Measurements from ENCODE around the gene MGAT4C. TPM values are rescaled to one million over a fixed set of nuclear protein-coding genes. Genes with fewer than 3 reads are reported as not detected.

MGAT4C gene
- total RNA-seq, 1 donor from 2014 or later = not detected

DNA sequence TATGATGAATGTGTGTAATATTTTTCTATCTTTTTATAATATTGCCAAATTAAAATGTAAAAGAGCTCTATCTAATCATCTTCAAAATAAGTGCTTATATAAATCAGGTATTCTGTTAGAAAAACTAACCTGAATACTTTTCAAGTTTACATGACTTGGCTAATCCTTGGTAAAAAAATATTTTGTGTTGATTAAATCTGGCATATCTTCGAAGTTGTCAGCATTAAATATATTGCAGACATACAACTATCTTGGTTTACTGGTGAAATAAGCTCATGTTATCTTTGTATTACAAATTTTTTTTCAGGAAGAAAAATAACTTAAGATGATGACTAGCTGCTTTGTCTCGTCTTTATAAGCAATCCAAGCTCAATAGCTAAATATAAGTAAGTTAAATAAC lies 39.6 kb downstream of the MGAT4C start:
- Histone ChIP-seq H3K4me3 (no peak overlapping the region), H3K9ac (no peak overlapping the region), H3K9me3 (ENCODE audit: low read depth) (no peaks in the 10 kb centered on the region), H3K27ac (no peak overlapping the region), H3K36me3 (no peaks in the 10 kb centered on the region), H2AFZ (replicated peaks) (no peak overlapping the region), H3K27me3 (no peaks in the 10 kb centered on the region), H3K4me2 (no peak overlapping the region), H3K79me2 (ENCODE audit: low read depth) (no peaks in the 10 kb centered on the region), H4K20me1 (ENCODE audit: low read depth) (no peaks in the 10 kb centered on the region), H3K4me1 (no peaks in the 10 kb centered on the region), H3F3A (ENCODE audit: low read depth) (no peaks in the 10 kb centered on the region)
- no peak for DNase-seq (ENCODE audit: low spot score)
- H3K4me3 Mint-ChIP-seq = no peak overlapping the region
- no peaks in the 10 kb centered on the region for H3K27me3 Mint-ChIP-seq (ENCODE audit: insufficient read depth, low read depth)
- TF ChIP-seq EZH2phosphoT487 (IDR thresholded peaks at IDR 0.05) (no peak), EZH2 (IDR thresholded peaks at IDR 0.05) (no peak)
- TF ChIP-seq, protein P1, sequence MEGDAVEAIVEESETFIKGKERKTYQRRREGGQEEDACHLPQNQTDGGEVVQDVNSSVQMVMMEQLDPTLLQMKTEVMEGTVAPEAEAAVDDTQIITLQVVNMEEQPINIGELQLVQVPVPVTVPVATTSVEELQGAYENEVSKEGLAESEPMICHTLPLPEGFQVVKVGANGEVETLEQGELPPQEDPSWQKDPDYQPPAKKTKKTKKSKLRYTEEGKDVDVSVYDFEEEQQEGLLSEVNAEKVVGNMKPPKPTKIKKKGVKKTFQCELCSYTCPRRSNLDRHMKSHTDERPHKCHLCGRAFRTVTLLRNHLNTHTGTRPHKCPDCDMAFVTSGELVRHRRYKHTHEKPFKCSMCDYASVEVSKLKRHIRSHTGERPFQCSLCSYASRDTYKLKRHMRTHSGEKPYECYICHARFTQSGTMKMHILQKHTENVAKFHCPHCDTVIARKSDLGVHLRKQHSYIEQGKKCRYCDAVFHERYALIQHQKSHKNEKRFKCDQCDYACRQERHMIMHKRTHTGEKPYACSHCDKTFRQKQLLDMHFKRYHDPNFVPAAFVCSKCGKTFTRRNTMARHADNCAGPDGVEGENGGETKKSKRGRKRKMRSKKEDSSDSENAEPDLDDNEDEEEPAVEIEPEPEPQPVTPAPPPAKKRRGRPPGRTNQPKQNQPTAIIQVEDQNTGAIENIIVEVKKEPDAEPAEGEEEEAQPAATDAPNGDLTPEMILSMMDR (IDR thresholded peaks at IDR 0.05) = no peak
- H3K4me1 Mint-ChIP-seq = no peaks in the 10 kb centered on the region
- H3K27ac Mint-ChIP-seq = no peak overlapping the region
- no peaks in the 10 kb centered on the region for H3K9me3 Mint-ChIP-seq
- H3K36me3 Mint-ChIP-seq = no peaks in the 10 kb centered on the region

DNA sequence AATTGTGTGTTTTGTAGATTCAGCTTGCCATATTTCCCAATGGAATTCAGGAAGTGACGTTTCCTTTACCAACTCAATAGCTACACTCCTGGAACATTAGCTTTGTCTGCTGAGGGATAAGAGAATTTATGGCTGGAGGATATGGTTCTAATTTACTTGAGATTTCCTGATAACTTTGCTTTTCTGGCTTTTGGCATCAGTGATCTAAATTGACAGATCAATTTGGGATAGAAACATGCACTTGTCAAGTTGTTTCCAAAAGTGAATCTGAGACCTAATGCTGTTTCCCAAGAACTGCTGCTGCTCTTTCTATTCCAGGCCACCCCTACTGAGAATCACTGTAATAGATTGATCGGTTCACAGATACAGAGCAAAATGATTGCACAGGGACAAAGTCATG lies 43.2 kb downstream of the MGAT4C start:
- DNase-seq (ENCODE audit: low spot score) = no peak
- no peaks in the 10 kb centered on the region for H4K20me1 ChIP-seq (ENCODE audit: low read depth)
- H3K36me3 ChIP-seq = no peaks in the 10 kb centered on the region
- H2AFZ ChIP-seq (replicated peaks) = no peak overlapping the region
- Mint-ChIP-seq H3K9me3 (no peaks in the 10 kb centered on the region), H3K4me1 (no peaks in the 10 kb centered on the region), H3K27ac (no peak overlapping the region), H3K27me3 (ENCODE audit: insufficient read depth, low read depth) (no peaks in the 10 kb centered on the region), H3K36me3 (no peaks in the 10 kb centered on the region), H3K4me3 (no peak overlapping the region)
- no peaks in the 10 kb centered on the region for H3K27me3 ChIP-seq
- H3K9ac ChIP-seq = no peak overlapping the region
- no peaks in the 10 kb centered on the region for H3K4me1 ChIP-seq
- no peaks in the 10 kb centered on the region for H3K9me3 ChIP-seq (ENCODE audit: low read depth)
- H3K27ac ChIP-seq = no peak overlapping the region
- H3F3A ChIP-seq (ENCODE audit: low read depth) = no peaks in the 10 kb centered on the region
- no peaks in the 10 kb centered on the region for H3K79me2 ChIP-seq (ENCODE audit: low read depth)
- H3K4me2 ChIP-seq = no peak overlapping the region
- H3K4me3 ChIP-seq = no peak overlapping the region
- no peak for TF ChIP-seq EZH2 (IDR thresholded peaks at IDR 0.05)
- TF ChIP-seq, protein P1 (IDR thresholded peaks at IDR 0.05) = no peak
- TF ChIP-seq EZH2phosphoT487 (IDR thresholded peaks at IDR 0.05) = no peak

DNA sequence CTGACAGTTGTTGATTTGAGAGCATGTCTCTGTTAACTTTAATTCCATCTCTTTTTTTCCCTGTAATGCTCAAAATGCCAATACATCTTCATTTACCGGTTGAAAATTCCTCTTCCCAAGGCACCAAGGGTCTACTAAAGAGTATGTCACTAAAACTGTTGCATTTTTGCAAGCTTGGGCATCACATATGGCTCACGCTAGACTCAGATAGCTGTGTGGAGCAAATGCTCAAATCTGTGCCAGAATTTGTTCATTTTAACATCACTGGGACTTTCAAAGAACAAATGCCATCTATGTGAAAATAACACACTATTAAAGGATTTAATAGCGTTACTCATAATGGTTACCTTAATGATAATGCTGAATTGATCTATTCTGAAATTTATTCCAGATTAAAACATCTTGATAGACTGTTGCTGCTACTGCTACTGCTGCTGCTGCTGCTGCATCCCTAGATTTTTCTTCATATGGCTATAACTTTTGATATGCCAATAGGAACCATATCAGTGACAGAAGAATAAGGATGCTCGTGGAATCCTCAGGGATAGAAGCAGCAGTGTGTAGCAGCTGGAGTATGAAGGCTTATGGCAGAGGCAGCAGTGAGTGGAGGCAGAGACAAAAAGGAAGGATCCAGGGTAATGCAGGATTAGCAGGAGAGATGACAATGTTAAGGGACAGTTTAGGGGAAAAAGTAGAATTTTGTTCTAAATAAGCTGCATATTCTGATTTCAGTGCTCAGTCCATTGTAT lies 57.3 kb downstream of the MGAT4C start:
- Histone ChIP-seq H3K27me3 (no peaks in the 10 kb centered on the region), H3K27ac (no peak overlapping the region), H4K20me1 (ENCODE audit: low read depth) (no peaks in the 10 kb centered on the region), H3K9me3 (ENCODE audit: low read depth) (no peaks in the 10 kb centered on the region), H3K4me2 (no peak overlapping the region), H3F3A (ENCODE audit: low read depth) (no peaks in the 10 kb centered on the region), H3K9ac (no peak overlapping the region), H3K79me2 (ENCODE audit: low read depth) (no peaks in the 10 kb centered on the region), H3K36me3 (no peaks in the 10 kb centered on the region), H3K4me1 (no peaks in the 10 kb centered on the region), H3K4me3 (no peak overlapping the region), H2AFZ (replicated peaks) (peak overlapping the region; percentile 45)
- no peak for DNase-seq (ENCODE audit: low spot score)
- H3K36me3 Mint-ChIP-seq = no peaks in the 10 kb centered on the region
- H3K27me3 Mint-ChIP-seq (ENCODE audit: insufficient read depth, low read depth) = no peaks in the 10 kb centered on the region
- no peak overlapping the region for H3K27ac Mint-ChIP-seq
- no peaks in the 10 kb centered on the region for H3K9me3 Mint-ChIP-seq
- TF ChIP-seq EZH2phosphoT487 (IDR thresholded peaks at IDR 0.05) (no peak), EZH2 (IDR thresholded peaks at IDR 0.05) (no peak)
- TF ChIP-seq, protein P1 (IDR thresholded peaks at IDR 0.05) = no peak
- H3K4me1 Mint-ChIP-seq = no peaks in the 10 kb centered on the region
- no peak overlapping the region for H3K4me3 Mint-ChIP-seq
